ENCODE measurements around the gene DPY19L2.
"Not testable (repeated sequence)": the region's sequence is repeated elsewhere in the genome, so short reads cannot be mapped to it uniquely, and the experiment has no call there.

DNA sequence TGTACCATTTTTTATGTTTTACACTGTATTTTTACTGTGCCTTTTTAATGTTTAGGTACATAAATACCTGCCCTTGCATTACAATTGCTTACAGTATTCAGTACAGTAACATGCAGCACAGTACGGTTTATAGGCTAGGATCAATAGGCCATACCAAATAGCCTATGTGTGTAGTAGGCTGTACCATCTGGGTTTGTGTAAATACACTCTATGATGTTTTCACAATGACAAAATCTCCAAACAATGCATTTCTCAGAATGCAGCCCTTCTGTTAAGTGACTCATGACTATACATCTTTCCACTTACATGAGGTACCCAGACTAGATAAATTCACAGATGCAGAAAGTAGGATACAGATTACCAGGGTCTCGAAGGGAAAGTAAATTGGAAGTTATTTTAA lies 43.0 kb upstream of the DPY19L2 start:
- TF ChIP-seq, protein P1, sequence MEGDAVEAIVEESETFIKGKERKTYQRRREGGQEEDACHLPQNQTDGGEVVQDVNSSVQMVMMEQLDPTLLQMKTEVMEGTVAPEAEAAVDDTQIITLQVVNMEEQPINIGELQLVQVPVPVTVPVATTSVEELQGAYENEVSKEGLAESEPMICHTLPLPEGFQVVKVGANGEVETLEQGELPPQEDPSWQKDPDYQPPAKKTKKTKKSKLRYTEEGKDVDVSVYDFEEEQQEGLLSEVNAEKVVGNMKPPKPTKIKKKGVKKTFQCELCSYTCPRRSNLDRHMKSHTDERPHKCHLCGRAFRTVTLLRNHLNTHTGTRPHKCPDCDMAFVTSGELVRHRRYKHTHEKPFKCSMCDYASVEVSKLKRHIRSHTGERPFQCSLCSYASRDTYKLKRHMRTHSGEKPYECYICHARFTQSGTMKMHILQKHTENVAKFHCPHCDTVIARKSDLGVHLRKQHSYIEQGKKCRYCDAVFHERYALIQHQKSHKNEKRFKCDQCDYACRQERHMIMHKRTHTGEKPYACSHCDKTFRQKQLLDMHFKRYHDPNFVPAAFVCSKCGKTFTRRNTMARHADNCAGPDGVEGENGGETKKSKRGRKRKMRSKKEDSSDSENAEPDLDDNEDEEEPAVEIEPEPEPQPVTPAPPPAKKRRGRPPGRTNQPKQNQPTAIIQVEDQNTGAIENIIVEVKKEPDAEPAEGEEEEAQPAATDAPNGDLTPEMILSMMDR (IDR thresholded peaks at IDR 0.05) = not testable (repeated sequence)
- not testable (repeated sequence) for TF ChIP-seq POLR2A, POLR2AphosphoS5 (IDR thresholded peaks at IDR 0.05)
